Superior temporal gyrus (tissue), 1 donor: Measurements from ENCODE around the gene EIF4G3.
"Not testable (repeated sequence)": the region's sequence is repeated elsewhere in the genome, so short reads cannot be mapped to it uniquely, and the experiment has no call there.

Experiments used
- DNase-seq: peaks from one replicate; pipeline ENCODE4 v3.0.0-alpha.2; 2016; ENCODE audit errors: extremely low spot score

EIF4G3 gene

GRCh38 chr1:20882837-20883236, 293.9 kb downstream of the EIF4G3 start:
- DNase-seq: no peak

- DNase-seq: no peak
Observed at GRCh38 chr1:20878799-20879198, 297.9 kb downstream of the EIF4G3 start.

- no peak for DNase-seq
Observed at GRCh38 chr1:20875198-20875973, 301.3 kb downstream of the EIF4G3 start.

- DNase-seq: no peak
Observed at GRCh38 chr1:20873311-20873710, 303.4 kb downstream of the EIF4G3 start.

GRCh38 chr1:20871419-20871818, 305.3 kb downstream of the EIF4G3 start:
- DNase-seq: no peak

GRCh38 chr1:20870718-20871117, 306.0 kb downstream of the EIF4G3 start:
- DNase-seq: no peak

GRCh38 chr1:20868263-20868662, 308.4 kb downstream of the EIF4G3 start:
- DNase-seq: no peak

- DNase-seq: no peak
Observed at GRCh38 chr1:20867847-20868246, 308.9 kb downstream of the EIF4G3 start.

GRCh38 chr1:20867062-20867461, 309.6 kb downstream of the EIF4G3 start:
- no peak for DNase-seq

- no peak for DNase-seq
Observed at GRCh38 chr1:20865001-20865400, 311.7 kb downstream of the EIF4G3 start.

GRCh38 chr1:20854529-20854928, 322.2 kb downstream of the EIF4G3 start:
- no peak for DNase-seq

- not testable (repeated sequence) for DNase-seq
Observed at GRCh38 chr1:20851791-20852190, 324.9 kb downstream of the EIF4G3 start.

- DNase-seq: no peak
Observed at GRCh38 chr1:20850021-20850420, 326.7 kb downstream of the EIF4G3 start.

GRCh38 chr1:20849100-20849499, 327.6 kb downstream of the EIF4G3 start:
- no peak for DNase-seq

GRCh38 chr1:20848162-20848561, 328.5 kb downstream of the EIF4G3 start:
- DNase-seq: no peak

- DNase-seq: no peak
Observed at GRCh38 chr1:20847611-20848080, 329.1 kb downstream of the EIF4G3 start.

GRCh38 chr1:20846461-20847374, 330.0 kb downstream of the EIF4G3 start:
- DNase-seq: no peak

- DNase-seq: no peak
Observed at GRCh38 chr1:20840731-20841130, 336.0 kb downstream of the EIF4G3 start.

- DNase-seq: no peak
Observed at GRCh38 chr1:20837554-20838192, 339.0 kb downstream of the EIF4G3 start.

GRCh38 chr1:20836230-20836629, 340.5 kb downstream of the EIF4G3 start:
- DNase-seq: no peak

- no peak for DNase-seq
Observed at GRCh38 chr1:20834780-20835179, 341.9 kb downstream of the EIF4G3 start.

- DNase-seq: no peak
Observed at GRCh38 chr1:20834192-20834591, 342.5 kb downstream of the EIF4G3 start.
